ENCODE data around the gene SERPINA5. TPM values are rescaled to one million over a fixed set of nuclear protein-coding genes. Genes with fewer than 3 reads are reported as not detected.

The SERPINA5 gene
- total and polyA plus RNA-seq, 2 of the 8 experiments (the other 6 are each of a cell fraction or from before 2014, with no cell fraction given): 1.8 to 1.9 TPM

DNA sequence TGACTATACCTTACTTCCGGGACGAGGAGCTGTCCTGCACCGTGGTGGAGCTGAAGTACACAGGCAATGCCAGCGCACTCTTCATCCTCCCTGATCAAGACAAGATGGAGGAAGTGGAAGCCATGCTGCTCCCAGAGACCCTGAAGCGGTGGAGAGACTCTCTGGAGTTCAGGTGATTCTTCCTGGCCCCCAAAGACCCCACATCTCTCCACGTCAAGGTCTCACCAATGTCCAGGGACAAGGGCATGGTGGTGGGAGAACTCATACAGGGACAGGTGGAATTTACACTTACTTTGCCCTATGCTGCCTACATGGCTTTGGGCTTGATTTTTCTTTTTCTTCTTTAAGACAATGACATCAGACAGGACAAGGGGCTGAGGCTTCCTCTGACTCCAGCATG, 38.1 kb downstream of the SERPINA5 start (continued):
- TF ChIP-seq, protein P1, sequence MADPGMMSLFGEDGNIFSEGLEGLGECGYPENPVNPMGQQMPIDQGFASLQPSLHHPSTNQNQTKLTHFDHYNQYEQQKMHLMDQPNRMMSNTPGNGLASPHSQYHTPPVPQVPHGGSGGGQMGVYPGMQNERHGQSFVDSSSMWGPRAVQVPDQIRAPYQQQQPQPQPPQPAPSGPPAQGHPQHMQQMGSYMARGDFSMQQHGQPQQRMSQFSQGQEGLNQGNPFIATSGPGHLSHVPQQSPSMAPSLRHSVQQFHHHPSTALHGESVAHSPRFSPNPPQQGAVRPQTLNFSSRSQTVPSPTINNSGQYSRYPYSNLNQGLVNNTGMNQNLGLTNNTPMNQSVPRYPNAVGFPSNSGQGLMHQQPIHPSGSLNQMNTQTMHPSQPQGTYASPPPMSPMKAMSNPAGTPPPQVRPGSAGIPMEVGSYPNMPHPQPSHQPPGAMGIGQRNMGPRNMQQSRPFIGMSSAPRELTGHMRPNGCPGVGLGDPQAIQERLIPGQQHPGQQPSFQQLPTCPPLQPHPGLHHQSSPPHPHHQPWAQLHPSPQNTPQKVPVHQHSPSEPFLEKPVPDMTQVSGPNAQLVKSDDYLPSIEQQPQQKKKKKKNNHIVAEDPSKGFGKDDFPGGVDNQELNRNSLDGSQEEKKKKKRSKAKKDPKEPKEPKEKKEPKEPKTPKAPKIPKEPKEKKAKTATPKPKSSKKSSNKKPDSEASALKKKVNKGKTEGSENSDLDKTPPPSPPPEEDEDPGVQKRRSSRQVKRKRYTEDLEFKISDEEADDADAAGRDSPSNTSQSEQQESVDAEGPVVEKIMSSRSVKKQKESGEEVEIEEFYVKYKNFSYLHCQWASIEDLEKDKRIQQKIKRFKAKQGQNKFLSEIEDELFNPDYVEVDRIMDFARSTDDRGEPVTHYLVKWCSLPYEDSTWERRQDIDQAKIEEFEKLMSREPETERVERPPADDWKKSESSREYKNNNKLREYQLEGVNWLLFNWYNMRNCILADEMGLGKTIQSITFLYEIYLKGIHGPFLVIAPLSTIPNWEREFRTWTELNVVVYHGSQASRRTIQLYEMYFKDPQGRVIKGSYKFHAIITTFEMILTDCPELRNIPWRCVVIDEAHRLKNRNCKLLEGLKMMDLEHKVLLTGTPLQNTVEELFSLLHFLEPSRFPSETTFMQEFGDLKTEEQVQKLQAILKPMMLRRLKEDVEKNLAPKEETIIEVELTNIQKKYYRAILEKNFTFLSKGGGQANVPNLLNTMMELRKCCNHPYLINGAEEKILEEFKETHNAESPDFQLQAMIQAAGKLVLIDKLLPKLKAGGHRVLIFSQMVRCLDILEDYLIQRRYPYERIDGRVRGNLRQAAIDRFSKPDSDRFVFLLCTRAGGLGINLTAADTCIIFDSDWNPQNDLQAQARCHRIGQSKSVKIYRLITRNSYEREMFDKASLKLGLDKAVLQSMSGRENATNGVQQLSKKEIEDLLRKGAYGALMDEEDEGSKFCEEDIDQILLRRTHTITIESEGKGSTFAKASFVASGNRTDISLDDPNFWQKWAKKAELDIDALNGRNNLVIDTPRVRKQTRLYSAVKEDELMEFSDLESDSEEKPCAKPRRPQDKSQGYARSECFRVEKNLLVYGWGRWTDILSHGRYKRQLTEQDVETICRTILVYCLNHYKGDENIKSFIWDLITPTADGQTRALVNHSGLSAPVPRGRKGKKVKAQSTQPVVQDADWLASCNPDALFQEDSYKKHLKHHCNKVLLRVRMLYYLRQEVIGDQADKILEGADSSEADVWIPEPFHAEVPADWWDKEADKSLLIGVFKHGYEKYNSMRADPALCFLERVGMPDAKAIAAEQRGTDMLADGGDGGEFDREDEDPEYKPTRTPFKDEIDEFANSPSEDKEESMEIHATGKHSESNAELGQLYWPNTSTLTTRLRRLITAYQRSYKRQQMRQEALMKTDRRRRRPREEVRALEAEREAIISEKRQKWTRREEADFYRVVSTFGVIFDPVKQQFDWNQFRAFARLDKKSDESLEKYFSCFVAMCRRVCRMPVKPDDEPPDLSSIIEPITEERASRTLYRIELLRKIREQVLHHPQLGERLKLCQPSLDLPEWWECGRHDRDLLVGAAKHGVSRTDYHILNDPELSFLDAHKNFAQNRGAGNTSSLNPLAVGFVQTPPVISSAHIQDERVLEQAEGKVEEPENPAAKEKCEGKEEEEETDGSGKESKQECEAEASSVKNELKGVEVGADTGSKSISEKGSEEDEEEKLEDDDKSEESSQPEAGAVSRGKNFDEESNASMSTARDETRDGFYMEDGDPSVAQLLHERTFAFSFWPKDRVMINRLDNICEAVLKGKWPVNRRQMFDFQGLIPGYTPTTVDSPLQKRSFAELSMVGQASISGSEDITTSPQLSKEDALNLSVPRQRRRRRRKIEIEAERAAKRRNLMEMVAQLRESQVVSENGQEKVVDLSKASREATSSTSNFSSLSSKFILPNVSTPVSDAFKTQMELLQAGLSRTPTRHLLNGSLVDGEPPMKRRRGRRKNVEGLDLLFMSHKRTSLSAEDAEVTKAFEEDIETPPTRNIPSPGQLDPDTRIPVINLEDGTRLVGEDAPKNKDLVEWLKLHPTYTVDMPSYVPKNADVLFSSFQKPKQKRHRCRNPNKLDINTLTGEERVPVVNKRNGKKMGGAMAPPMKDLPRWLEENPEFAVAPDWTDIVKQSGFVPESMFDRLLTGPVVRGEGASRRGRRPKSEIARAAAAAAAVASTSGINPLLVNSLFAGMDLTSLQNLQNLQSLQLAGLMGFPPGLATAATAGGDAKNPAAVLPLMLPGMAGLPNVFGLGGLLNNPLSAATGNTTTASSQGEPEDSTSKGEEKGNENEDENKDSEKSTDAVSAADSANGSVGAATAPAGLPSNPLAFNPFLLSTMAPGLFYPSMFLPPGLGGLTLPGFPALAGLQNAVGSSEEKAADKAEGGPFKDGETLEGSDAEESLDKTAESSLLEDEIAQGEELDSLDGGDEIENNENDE (IDR thresholded peaks at IDR 0.05; ENCODE audit: insufficient replicate concordance, low read length): no peak
- no peak for TF ChIP-seq CEBPB (IDR thresholded peaks at IDR 0.05; ENCODE audit: low read depth, low read length)
- TF ChIP-seq EP300 (IDR thresholded peaks at IDR 0.05; ENCODE audit: borderline replicate concordance in 1 of 2, low read depth in 2 of 2, low read length in 2 of 2): no peak
- TF ChIP-seq CTBP2 (IDR thresholded peaks at IDR 0.05; ENCODE audit: borderline replicate concordance, insufficient read depth, insufficient read length, low read length): no peak
- TF ChIP-seq EGR1 (IDR thresholded peaks at IDR 0.05; ENCODE audit: borderline replicate concordance, low read depth, low read length): no peak

All from H1 (cell line).